Measurements from ENCODE around the gene PPA2.
A peak's percentile ranks its signal among the peaks of the same experiment; 100 is the strongest.

Gene PPA2

DNA sequence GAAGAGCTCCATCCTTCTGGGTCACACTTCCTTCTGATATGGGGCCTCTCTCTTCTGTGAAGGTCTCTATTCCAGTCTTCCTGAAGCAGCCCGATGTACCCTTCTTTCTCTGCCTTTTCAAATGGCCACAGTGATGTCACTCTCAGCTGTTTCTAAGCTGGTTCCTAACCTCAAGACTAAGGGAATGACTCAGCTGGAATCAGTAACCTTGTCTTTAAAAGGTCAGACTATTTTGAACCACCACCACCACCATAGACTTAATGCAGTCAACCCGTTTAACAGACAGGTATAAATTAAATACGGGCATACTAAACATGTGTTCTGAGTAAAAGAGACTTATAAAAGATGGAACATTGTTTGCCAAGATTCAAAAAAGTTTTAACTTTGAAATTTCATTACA is 121.0 kb downstream of the PPA2 start:
- no peaks in the 10 kb centered on the region for H3K27me3 ChIP-seq (ENCODE audit: insufficient read depth, poor library complexity, severe bottlenecking)
- TF ChIP-seq, protein P1, sequence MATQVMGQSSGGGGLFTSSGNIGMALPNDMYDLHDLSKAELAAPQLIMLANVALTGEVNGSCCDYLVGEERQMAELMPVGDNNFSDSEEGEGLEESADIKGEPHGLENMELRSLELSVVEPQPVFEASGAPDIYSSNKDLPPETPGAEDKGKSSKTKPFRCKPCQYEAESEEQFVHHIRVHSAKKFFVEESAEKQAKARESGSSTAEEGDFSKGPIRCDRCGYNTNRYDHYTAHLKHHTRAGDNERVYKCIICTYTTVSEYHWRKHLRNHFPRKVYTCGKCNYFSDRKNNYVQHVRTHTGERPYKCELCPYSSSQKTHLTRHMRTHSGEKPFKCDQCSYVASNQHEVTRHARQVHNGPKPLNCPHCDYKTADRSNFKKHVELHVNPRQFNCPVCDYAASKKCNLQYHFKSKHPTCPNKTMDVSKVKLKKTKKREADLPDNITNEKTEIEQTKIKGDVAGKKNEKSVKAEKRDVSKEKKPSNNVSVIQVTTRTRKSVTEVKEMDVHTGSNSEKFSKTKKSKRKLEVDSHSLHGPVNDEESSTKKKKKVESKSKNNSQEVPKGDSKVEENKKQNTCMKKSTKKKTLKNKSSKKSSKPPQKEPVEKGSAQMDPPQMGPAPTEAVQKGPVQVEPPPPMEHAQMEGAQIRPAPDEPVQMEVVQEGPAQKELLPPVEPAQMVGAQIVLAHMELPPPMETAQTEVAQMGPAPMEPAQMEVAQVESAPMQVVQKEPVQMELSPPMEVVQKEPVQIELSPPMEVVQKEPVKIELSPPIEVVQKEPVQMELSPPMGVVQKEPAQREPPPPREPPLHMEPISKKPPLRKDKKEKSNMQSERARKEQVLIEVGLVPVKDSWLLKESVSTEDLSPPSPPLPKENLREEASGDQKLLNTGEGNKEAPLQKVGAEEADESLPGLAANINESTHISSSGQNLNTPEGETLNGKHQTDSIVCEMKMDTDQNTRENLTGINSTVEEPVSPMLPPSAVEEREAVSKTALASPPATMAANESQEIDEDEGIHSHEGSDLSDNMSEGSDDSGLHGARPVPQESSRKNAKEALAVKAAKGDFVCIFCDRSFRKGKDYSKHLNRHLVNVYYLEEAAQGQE (IDR thresholded peaks at IDR 0.05; ENCODE audit: insufficient replicate concordance, low read depth), result no peak
- TF ChIP-seq POLR2AphosphoS5 (IDR thresholded peaks at IDR 0.05; ENCODE audit: low read depth), result no peak
- TF ChIP-seq, protein P2, sequence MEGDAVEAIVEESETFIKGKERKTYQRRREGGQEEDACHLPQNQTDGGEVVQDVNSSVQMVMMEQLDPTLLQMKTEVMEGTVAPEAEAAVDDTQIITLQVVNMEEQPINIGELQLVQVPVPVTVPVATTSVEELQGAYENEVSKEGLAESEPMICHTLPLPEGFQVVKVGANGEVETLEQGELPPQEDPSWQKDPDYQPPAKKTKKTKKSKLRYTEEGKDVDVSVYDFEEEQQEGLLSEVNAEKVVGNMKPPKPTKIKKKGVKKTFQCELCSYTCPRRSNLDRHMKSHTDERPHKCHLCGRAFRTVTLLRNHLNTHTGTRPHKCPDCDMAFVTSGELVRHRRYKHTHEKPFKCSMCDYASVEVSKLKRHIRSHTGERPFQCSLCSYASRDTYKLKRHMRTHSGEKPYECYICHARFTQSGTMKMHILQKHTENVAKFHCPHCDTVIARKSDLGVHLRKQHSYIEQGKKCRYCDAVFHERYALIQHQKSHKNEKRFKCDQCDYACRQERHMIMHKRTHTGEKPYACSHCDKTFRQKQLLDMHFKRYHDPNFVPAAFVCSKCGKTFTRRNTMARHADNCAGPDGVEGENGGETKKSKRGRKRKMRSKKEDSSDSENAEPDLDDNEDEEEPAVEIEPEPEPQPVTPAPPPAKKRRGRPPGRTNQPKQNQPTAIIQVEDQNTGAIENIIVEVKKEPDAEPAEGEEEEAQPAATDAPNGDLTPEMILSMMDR (IDR thresholded peaks at IDR 0.05; ENCODE audit: insufficient read depth, low read length), result no peak
- TF ChIP-seq GABPA (IDR thresholded peaks at IDR 0.05; ENCODE audit: low read depth), result no peak
- TF ChIP-seq SPI1 (IDR thresholded peaks at IDR 0.05; ENCODE audit: borderline replicate concordance, low read depth), result no peak
- no peak overlapping the region for H3K4me3 ChIP-seq (replicated peaks; ENCODE audit: insufficient read depth, low read length)
- H3K27ac ChIP-seq (replicated peaks), result no peak overlapping the region
- no peak for DNase-seq (ENCODE audit: low read depth in 1 of 2, low spot score in 1 of 2)

DNA sequence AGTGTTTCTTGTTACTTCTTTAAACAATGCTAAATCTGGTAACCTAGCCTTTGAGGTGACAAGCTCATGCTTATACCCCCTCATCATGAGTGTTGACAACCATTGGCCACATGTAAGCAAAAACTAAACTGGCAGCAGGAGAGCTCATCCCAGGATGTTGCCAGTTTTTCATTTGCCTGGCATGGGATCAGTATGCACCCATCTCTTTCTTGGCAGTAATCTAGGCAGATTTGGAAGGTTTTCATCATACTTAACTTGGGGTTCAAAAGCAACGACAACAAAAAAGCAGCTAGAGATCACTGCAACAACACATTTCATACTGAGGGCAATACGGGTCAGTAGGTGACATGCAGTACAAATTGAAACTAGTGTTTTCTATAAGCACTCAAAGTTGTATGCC is 122.0 kb downstream of the PPA2 start:
- H3K27me3 ChIP-seq (ENCODE audit: insufficient read depth, poor library complexity, severe bottlenecking), result no peaks in the 10 kb centered on the region
- no peak for DNase-seq (ENCODE audit: low read depth in 1 of 2, low spot score in 1 of 2)
- no peak overlapping the region for H3K4me3 ChIP-seq (replicated peaks; ENCODE audit: insufficient read depth, low read length)
- H3K27ac ChIP-seq (replicated peaks), result no peak overlapping the region
- no peak for TF ChIP-seq GABPA (IDR thresholded peaks at IDR 0.05; ENCODE audit: low read depth)
- TF ChIP-seq, protein P1 (IDR thresholded peaks at IDR 0.05; ENCODE audit: insufficient replicate concordance, low read depth), result no peak
- no peak for TF ChIP-seq SPI1 (IDR thresholded peaks at IDR 0.05; ENCODE audit: borderline replicate concordance, low read depth)
- no peak for TF ChIP-seq POLR2AphosphoS5 (IDR thresholded peaks at IDR 0.05; ENCODE audit: low read depth)
- TF ChIP-seq, protein P2 (IDR thresholded peaks at IDR 0.05; ENCODE audit: insufficient read depth, low read length), result no peak

DNA sequence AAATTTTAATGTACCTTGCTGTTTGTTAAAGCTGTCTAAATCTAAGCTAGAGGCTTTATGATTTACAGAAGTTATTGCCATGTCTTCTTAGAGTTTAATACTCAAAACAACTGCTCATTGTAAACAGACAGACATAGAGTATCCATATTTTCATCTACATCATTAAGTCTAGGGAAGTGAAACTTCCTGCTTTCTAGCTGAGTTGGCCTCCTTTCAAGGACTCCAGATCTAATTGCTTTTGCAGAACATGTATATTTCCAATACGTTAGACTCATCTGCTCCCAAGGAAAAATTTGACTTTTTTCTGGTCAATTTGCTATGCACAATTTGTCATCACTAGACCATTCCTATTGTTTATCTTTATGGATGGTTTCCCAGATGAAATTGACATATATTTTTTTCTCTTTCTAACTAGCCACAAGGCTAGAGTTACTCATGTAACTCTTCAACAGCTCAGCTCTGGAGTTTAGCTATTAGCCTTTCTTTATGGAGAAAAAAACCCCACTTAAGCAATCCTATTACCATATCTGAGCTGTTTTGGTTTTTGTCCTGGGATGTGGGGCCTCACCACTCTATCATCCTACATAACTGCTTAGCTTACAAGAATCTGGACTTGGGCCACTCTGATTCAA is 122.9 kb downstream of the PPA2 start:
- TF ChIP-seq, protein P1 (IDR thresholded peaks at IDR 0.05; ENCODE audit: insufficient replicate concordance, low read depth), result no peak
- TF ChIP-seq, protein P2 (IDR thresholded peaks at IDR 0.05; ENCODE audit: insufficient read depth, low read length), result no peak
- TF ChIP-seq POLR2AphosphoS5 (IDR thresholded peaks at IDR 0.05; ENCODE audit: low read depth) (no peak), SPI1 (IDR thresholded peaks at IDR 0.05; ENCODE audit: borderline replicate concordance, low read depth) (peak; percentile 27; the same call in 1 of the 2 replicates), GABPA (IDR thresholded peaks at IDR 0.05; ENCODE audit: low read depth) (no peak)
- H3K27me3 ChIP-seq (ENCODE audit: insufficient read depth, poor library complexity, severe bottlenecking), result no peaks in the 10 kb centered on the region
- H3K27ac ChIP-seq (replicated peaks), result no peak overlapping the region
- H3K4me3 ChIP-seq (replicated peaks; ENCODE audit: insufficient read depth, low read length), result no peak overlapping the region
- no peak for DNase-seq (ENCODE audit: low read depth in 1 of 2, low spot score in 1 of 2)

All from HL-60 (cell line).